ENCODE measurements around the gene TMEM91. TPM values are rescaled to one million over a fixed set of nuclear protein-coding genes. Genes with fewer than 3 reads are reported as not detected.
"Not testable (repeated sequence)": the region's sequence is repeated elsewhere in the genome, so short reads cannot be mapped to it uniquely, and the experiment has no call there.

TMEM91 gene
- total RNA-seq, 1 experiment from 2014 or later = 5.3 TPM

- TF ChIP-seq PRDM15 (CRISPR knock-in tag; IDR thresholded peaks at IDR 0.05) = no peak
- TF ChIP-seq PREB (CRISPR knock-in tag; IDR thresholded peaks at IDR 0.05; ENCODE audit: borderline replicate concordance) = no peak
Observed at GRCh38 chr19:41377977-41378709, 1.8 kb downstream of the TMEM91 start (continued).

DNA sequence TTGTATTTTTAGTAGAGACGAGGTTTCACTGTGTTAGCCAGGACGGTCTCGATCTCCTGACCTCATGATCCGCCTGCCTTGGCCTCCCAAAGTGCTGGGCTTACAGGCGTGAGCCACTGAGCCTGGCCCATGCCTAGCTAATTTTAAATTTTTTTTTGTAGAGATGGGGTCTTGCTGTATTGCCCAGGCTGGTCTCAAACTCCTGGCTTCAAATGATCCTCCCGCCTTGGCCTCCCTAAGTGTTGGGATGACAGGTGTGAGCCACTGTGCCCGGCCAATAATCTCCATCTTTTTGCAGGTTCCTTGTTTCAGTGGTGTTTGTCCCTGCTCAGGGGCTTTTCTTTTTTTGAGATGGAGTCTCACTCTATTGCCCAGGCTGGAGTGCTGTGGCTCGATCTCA is 5.2 kb downstream of the TMEM91 start:
- H3K27ac Mint-ChIP-seq; POLR2A ChIA-PET; H3K9me3 Mint-ChIP-seq; DNase-seq (ENCODE audit: low spot score); H3K4me3 Mint-ChIP-seq; H3K36me3 Mint-ChIP-seq; ATAC-seq: not testable (repeated sequence)
- Mint-ChIP-seq H3K4me1 (peaks cover 13% of the 10 kb centered on the region), H3K27me3 (ENCODE audit: low read depth) (peaks cover 11% of the 10 kb centered on the region)
- CTCF ChIA-PET = interaction anchor here (0.7 to 1.0 kb wide), 3 partner anchors 15 to 565 kb away, joined by 4 to 7 read pairs (median 4); no protein-coding TSS in a partner anchor
- TF ChIP-seq ZNF121 (CRISPR knock-in tag; IDR thresholded peaks at IDR 0.05) = 0 out of 2 replicates have a peak, but pooled peaks have one; percentile 14

DNA sequence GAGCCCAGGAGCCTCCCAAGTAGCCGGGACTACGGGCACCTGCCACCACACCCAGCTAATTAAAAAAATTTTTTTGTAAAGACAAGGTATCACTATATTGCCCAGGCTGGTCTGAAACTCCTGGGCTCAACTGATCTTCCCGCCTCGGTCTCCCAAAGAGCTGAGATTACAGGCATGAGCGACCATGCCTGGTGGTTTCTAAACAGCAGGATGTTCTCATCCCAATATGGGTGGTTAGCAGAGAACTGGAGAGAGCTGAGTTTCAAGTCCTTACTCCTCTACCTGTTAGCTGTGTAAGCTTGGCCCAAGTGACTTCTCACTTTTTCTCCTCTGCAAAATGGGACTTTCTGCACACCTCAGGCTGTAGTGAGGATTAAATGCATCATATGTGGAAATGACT is 8.0 kb downstream of the TMEM91 start:
- Mint-ChIP-seq H3K4me3 (no peak overlapping the region), H3K4me1 (no peaks in the 10 kb centered on the region), H3K9me3 (no peaks in the 10 kb centered on the region), H3K27me3 (ENCODE audit: low read depth) (no peaks in the 10 kb centered on the region), H3K36me3 (peaks cover 3% of the 10 kb centered on the region; the same call in 1 of the 2 replicates), H3K27ac (0 out of 2 replicates have a peak overlapping the region, but pooled peaks have one; percentile 41)
- ATAC-seq (no peak), DNase-seq (ENCODE audit: low spot score) (no peak)
- ChIA-PET CTCF (interaction anchor here (1.0 to 1.2 kb wide), 3 partner anchors 19 to 179 kb away, joined by 3 to 4 read pairs (median 3); no protein-coding TSS in a partner anchor), POLR2A (no interaction called here)
- no peak for TF ChIP-seq ZBTB21 (CRISPR knock-in tag; IDR thresholded peaks at IDR 0.05; ENCODE audit: borderline replicate concordance)
- TF ChIP-seq ZNF219 (CRISPR knock-in tag; IDR thresholded peaks at IDR 0.05; ENCODE audit: borderline replicate concordance) = no peak
- TF ChIP-seq PREB (CRISPR knock-in tag; IDR thresholded peaks at IDR 0.05; ENCODE audit: borderline replicate concordance) = no peak
- TF ChIP-seq ELF4 (CRISPR knock-in tag; IDR thresholded peaks at IDR 0.05; ENCODE audit: low read depth) = no peak
- TF ChIP-seq FOXJ3 (CRISPR knock-in tag; IDR thresholded peaks at IDR 0.05; ENCODE audit: borderline replicate concordance) = no peak
- no peak for TF ChIP-seq ZNF281 (CRISPR knock-in tag; IDR thresholded peaks at IDR 0.05)
- TF ChIP-seq MLX (CRISPR knock-in tag; IDR thresholded peaks at IDR 0.05) = no peak
- TF ChIP-seq TP53 (CRISPR knock-in tag; IDR thresholded peaks at IDR 0.05) = no peak
- TF ChIP-seq ZNF396 (CRISPR knock-in tag; IDR thresholded peaks at IDR 0.05; ENCODE audit: borderline replicate concordance) = no peak
- TF ChIP-seq, protein P1, sequence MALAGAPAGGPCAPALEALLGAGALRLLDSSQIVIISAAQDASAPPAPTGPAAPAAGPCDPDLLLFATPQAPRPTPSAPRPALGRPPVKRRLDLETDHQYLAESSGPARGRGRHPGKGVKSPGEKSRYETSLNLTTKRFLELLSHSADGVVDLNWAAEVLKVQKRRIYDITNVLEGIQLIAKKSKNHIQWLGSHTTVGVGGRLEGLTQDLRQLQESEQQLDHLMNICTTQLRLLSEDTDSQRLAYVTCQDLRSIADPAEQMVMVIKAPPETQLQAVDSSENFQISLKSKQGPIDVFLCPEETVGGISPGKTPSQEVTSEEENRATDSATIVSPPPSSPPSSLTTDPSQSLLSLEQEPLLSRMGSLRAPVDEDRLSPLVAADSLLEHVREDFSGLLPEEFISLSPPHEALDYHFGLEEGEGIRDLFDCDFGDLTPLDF (CRISPR knock-in tag; IDR thresholded peaks at IDR 0.05) = no peak
- TF ChIP-seq, protein P2, sequence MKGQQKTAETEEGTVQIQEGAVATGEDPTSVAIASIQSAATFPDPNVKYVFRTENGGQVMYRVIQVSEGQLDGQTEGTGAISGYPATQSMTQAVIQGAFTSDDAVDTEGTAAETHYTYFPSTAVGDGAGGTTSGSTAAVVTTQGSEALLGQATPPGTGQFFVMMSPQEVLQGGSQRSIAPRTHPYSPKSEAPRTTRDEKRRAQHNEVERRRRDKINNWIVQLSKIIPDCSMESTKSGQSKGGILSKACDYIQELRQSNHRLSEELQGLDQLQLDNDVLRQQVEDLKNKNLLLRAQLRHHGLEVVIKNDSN (CRISPR knock-in tag; IDR thresholded peaks at IDR 0.05) = no peak
- TF ChIP-seq NR3C1 (CRISPR knock-in tag; conservative IDR thresholded peaks at IDR 0.05; ENCODE audit: low read depth) = no peak
- TF ChIP-seq, protein P3, sequence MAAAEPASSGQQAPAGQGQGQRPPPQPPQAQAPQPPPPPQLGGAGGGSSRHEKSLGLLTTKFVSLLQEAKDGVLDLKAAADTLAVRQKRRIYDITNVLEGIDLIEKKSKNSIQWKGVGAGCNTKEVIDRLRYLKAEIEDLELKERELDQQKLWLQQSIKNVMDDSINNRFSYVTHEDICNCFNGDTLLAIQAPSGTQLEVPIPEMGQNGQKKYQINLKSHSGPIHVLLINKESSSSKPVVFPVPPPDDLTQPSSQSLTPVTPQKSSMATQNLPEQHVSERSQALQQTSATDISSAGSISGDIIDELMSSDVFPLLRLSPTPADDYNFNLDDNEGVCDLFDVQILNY (CRISPR knock-in tag; IDR thresholded peaks at IDR 0.05) = no peak
- TF ChIP-seq ZNF121 (CRISPR knock-in tag; IDR thresholded peaks at IDR 0.05) = no peak
- TF ChIP-seq IRF2 (CRISPR knock-in tag; IDR thresholded peaks at IDR 0.05; ENCODE audit: borderline replicate concordance, low read depth) = no peak

All from WTC11 (cell line).